Measurements from ENCODE around the gene OLIG3.

DNA sequence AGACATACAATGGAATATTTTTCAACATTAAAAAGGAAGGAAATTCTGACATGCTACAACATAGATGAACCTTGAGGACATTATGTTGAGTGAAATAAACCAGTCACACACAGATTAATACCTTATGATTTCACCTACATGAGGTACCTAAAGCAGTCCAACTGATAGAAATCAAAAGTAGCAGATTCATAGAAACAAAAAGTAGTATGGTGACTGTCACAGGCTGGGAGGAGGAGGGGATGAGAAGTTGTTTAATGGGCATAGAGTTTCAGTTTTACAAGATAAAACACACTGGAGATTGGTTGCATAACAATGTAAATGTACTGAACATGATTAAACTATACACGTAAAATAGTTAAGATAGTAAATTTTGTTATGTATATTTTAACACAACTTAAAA is 48.5 kb upstream of the OLIG3 start:
- TF ChIP-seq, protein P1, sequence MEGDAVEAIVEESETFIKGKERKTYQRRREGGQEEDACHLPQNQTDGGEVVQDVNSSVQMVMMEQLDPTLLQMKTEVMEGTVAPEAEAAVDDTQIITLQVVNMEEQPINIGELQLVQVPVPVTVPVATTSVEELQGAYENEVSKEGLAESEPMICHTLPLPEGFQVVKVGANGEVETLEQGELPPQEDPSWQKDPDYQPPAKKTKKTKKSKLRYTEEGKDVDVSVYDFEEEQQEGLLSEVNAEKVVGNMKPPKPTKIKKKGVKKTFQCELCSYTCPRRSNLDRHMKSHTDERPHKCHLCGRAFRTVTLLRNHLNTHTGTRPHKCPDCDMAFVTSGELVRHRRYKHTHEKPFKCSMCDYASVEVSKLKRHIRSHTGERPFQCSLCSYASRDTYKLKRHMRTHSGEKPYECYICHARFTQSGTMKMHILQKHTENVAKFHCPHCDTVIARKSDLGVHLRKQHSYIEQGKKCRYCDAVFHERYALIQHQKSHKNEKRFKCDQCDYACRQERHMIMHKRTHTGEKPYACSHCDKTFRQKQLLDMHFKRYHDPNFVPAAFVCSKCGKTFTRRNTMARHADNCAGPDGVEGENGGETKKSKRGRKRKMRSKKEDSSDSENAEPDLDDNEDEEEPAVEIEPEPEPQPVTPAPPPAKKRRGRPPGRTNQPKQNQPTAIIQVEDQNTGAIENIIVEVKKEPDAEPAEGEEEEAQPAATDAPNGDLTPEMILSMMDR (IDR thresholded peaks at IDR 0.05; ENCODE audit: insufficient read depth, low read depth, low read length): no peak
- no peak for TF ChIP-seq EZH2 (IDR thresholded peaks at IDR 0.05; ENCODE audit: insufficient read depth, low read length)

Data from astrocyte (in vitro differentiated cells and primary cell).